ENCODE results near the gene HYI.
"Not testable (repeated sequence)": the region's sequence is repeated elsewhere in the genome, so short reads cannot be mapped to it uniquely, and the experiment has no call there.

HYI gene

DNA sequence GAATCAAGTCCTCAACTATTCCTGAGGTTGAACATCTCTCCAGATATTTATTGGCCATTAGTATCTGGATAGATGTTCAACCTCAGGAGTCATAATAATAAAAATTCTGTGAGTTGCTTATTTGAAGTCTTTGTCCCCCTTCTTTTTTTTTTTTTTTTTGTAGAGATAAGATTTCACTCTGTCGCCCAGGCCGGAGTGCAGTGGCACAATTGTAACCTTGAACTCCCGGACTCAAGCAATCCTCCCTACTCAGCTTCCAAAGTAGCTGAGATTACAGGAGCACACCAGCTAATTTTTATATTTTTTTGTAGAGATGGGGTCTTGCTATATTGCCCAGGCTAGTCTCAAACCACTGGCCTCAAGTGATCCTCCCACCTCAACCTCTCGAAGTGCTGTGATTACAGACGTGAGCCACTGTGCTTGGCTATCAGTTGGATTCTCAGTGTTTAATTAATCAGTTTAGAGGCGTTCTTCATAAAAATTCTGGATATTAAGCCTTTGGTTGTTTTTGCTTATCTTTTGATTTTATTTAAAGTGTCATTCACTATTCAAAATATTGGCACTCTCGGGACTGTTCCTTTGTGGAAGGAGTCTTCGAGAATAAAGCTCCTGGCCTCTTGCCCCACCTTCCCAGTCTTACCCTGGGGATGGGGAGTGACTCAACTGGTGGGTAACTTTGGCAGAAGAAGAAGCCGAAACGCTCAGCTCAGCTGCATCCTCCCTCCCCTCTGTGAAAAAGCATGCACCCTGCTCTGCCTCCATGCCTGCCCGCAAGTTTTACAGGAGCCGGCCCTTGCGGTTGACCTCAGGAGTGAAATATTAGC is 11.2 kb upstream of the HYI start:
- Histone ChIP-seq H3K27ac (ENCODE audit: low read depth, low read length) (no peak overlapping the region), H3K36me3 (ENCODE audit: insufficient read depth, low read length) (no peaks in the 10 kb centered on the region), H3K4me1 (ENCODE audit: insufficient read depth, low read length) (no peaks in the 10 kb centered on the region), H3K4me3 (ENCODE audit: low read length) (no peak overlapping the region), H3K9me3 (ENCODE audit: insufficient read depth, low read depth, low read length) (no peaks in the 10 kb centered on the region), H3K27me3 (ENCODE audit: insufficient read depth, low read length) (no peaks in the 10 kb centered on the region), H3K9ac (ENCODE audit: low read depth, low read length) (no peak overlapping the region)
- WGBS, result 90% methylated on average over 11 of the region's 13 CpGs

DNA sequence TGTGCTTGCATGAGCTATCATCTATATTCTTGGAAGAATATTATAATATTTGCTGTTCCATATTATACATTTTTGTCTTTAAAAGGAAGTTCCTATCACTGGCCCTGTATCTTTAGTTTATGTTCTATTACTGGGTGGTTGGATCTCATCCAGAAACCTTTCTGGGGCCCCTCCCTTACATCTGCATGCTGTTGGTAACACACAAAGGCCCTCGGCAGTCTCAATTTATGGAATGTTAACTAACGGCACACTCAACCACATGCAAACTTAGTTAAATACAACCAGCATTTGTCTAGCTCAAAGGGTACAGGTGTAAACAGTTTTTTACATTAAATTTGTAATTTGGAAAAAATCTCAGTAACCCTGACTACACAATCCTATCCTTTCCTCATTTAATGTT is 9.7 kb upstream of the HYI start:
- 100% methylated on average over 2 of the region's 2 CpGs for WGBS
- H3K4me1 ChIP-seq (ENCODE audit: insufficient read depth, low read length), result no peaks in the 10 kb centered on the region
- H3K36me3 ChIP-seq (ENCODE audit: insufficient read depth, low read length), result no peaks in the 10 kb centered on the region
- H3K27ac ChIP-seq (ENCODE audit: low read depth, low read length), result no peak overlapping the region
- H3K9me3 ChIP-seq (ENCODE audit: insufficient read depth, low read depth, low read length), result no peaks in the 10 kb centered on the region
- no peaks in the 10 kb centered on the region for H3K27me3 ChIP-seq (ENCODE audit: insufficient read depth, low read length)
- no peak overlapping the region for H3K9ac ChIP-seq (ENCODE audit: low read depth, low read length)
- no peak overlapping the region for H3K4me3 ChIP-seq (ENCODE audit: low read length)

DNA sequence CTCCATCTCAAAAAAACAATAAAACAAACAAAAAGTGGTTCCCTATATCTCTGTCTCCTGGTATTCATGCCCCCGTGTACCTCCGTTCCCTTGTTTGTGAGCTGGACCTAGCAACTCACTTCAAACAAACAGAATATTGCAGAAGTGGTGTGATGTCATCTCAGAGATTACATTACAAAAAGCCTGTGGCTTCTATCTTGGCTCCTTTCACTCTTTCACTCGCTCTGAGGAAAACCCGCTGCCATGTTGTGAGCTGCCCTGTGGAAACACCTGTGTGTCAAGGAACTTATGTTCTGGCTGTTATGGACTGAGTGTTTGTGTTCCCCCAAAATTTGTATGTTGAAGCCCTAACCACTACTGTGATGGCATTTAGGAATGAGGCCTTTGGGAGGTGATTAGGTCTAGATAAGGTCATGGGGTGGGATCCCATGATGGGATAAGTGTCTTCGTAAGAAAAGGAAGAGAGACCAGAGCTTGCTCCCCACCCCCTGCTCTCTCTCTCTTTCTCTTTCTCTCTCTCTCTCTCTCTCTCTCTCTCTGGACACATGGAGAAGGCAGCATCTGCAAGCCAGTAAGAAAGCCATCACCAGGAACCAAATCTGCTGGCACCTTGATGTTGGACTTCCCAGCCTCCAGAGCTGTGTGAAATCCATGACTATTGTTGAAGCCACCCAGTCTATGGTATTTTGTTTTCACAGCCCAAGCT is 7.4 kb upstream of the HYI start:
- Histone ChIP-seq H3K9me3 (ENCODE audit: insufficient read depth, low read depth, low read length) (no peaks in the 10 kb centered on the region), H3K27ac (ENCODE audit: low read depth, low read length) (no peak overlapping the region), H3K4me3 (ENCODE audit: low read length) (no peak overlapping the region), H3K36me3 (ENCODE audit: insufficient read depth, low read length) (no peaks in the 10 kb centered on the region), H3K4me1 (ENCODE audit: insufficient read depth, low read length) (no peaks in the 10 kb centered on the region), H3K9ac (ENCODE audit: low read depth, low read length) (no peak overlapping the region), H3K27me3 (ENCODE audit: insufficient read depth, low read length) (no peaks in the 10 kb centered on the region)
- WGBS, result 97% methylated on average over 4 of the region's 5 CpGs

DNA sequence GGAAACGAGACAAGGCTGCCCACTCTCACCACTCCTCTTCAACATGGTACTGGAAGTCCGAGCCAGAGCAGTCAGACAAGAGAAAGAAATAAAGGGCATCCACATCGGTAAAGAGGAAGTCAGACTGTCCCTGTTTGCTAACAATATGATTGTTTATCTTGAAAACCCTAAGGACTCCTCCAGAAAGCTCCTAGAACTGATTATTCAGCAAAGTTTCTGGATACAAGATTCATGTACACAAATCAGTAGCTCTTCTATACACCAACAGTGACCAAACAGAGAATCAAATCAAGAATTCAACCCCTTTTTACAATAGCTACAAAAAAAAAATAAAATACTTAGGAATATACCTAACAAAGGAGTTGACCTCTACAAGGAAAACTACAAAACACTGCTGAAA is 4.6 kb upstream of the HYI start:
- H3K4me3 ChIP-seq (ENCODE audit: low read length); H3K36me3 ChIP-seq (ENCODE audit: insufficient read depth, low read length); H3K9ac ChIP-seq (ENCODE audit: low read depth, low read length); H3K27me3 ChIP-seq (ENCODE audit: insufficient read depth, low read length); H3K27ac ChIP-seq (ENCODE audit: low read depth, low read length); H3K9me3 ChIP-seq (ENCODE audit: insufficient read depth, low read depth, low read length): not testable (repeated sequence)
- 85% methylated on average over 3 of the region's 3 CpGs for WGBS
- peaks cover 10% of the 10 kb centered on the region for H3K4me1 ChIP-seq (ENCODE audit: insufficient read depth, low read length)

DNA sequence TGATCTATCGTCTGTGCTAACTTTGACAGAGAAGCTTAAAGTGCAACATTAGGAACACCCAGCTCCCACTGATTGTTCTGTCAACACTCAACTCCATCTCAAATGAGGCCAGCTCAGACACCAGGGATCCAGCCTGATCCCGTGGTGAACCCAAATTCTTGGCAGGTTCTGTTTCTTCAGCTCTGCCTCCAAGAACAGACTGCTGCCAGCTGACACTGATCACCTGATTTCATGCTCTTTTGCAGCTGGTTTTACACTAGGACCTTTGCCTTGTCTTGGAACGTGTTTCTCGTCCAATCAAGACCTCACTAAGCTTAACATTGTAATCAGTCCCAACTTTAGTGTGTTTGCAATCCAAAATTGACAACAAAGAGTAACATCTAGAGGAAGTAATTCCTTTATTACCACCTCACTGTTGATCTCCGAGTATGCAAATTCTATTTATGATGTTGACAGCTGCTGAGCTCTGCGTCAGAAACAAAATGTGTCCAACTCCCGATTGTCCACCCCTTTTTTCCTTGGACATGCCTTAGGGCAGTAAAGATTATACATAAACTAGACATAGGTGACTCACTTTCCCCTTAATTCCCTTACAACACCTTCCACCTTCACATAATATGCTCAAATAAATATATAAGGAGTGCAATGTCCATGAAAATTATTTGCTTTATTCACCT is 1.6 kb upstream of the HYI start:
- Histone ChIP-seq H3K27ac (ENCODE audit: low read depth, low read length) (no peak overlapping the region), H3K9ac (ENCODE audit: low read depth, low read length) (no peak overlapping the region), H3K9me3 (ENCODE audit: insufficient read depth, low read depth, low read length) (no peaks in the 10 kb centered on the region), H3K4me3 (ENCODE audit: low read length) (no peak overlapping the region), H3K27me3 (ENCODE audit: insufficient read depth, low read length) (no peaks in the 10 kb centered on the region), H3K36me3 (ENCODE audit: insufficient read depth, low read length) (peaks cover 19% of the 10 kb centered on the region), H3K4me1 (ENCODE audit: insufficient read depth, low read length) (peaks cover 17% of the 10 kb centered on the region)
- 91% methylated on average over 7 of the region's 7 CpGs for WGBS

DNA sequence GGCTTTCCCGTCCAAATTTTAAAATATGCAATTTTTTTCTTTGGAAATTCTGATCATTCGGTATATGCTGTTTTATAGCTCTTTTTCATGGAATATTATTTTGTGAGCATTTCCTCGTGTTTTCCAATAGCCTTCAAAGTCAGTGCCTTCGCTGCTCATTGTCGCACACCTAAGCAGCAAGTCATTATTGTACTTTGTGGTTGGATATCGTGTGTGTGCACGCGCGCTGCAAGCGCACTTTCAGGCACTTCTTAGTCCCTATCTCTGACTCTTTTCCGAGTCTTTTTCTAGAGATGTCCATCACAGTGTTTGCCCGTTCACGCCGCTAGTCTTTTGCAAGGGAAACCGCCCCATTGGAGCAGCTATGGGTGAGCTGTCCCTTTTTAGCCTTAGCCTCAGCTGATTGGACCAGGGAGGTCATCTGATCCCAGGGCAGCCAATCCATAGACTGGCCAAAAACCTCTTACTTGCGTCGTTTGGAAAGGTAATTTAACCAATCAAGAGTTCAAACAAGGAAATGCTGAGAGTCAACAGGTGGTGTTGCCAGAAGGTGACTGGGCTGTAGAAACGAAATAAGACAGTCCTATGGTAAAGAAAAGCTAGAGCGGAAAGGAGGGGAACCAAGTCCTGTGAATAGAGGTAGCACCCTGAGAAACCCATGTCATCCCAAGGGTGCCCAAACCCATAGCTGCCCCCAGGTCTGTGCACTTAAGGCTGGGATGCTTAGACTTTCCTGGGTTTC is 710 bp upstream of the HYI start:
- Histone ChIP-seq H3K4me1 (ENCODE audit: insufficient read depth, low read length) (peaks cover 17% of the 10 kb centered on the region), H3K36me3 (ENCODE audit: insufficient read depth, low read length) (peaks cover 26% of the 10 kb centered on the region), H3K9me3 (ENCODE audit: insufficient read depth, low read depth, low read length) (no peaks in the 10 kb centered on the region), H3K27me3 (ENCODE audit: insufficient read depth, low read length) (no peaks in the 10 kb centered on the region), H3K27ac (ENCODE audit: low read depth, low read length) (peak overlapping the region; percentile 65), H3K9ac (ENCODE audit: low read depth, low read length) (peak overlapping the region; percentile 77), H3K4me3 (ENCODE audit: low read length) (peak overlapping the region; percentile 67)
- 66% methylated on average over 19 of the region's 19 CpGs for WGBS

DNA sequence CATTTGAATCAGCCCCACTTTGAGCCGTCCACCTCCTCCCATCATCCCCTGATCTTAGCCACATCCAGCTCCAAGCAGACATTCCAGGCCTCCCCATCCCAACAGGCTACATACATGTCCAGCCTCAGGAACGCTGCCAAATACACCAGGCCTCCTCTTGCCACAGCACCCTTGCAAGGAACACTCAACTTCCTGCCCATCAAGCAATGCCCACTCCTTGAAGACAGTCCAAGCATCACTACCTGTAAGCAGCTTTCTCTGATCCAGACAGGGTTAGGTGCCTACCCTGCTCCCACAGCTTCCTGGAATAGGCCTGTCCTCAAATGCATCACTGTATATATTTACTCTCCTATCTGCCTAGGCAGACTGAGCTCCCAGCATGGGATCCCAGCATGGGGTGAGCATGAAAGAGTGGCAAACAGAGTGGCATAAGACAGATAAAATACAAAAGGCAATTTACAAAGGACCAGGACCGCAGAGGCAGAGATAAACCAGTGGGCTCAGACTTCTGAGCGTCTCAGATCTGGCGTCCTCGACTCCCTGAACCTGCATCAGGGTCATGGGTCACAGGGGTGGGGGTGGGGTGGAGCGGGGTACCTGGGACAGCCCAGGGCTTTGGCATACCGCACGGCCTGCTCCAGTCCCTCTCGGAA is 816 bp downstream of the HYI start:
- Histone ChIP-seq H3K27ac (ENCODE audit: low read depth, low read length) (peak overlapping the region; percentile 65; the same call in 1 of the 2 replicates), H3K27me3 (ENCODE audit: insufficient read depth, low read length) (no peaks in the 10 kb centered on the region), H3K4me1 (ENCODE audit: insufficient read depth, low read length) (peaks cover 17% of the 10 kb centered on the region), H3K9me3 (ENCODE audit: insufficient read depth, low read depth, low read length) (no peaks in the 10 kb centered on the region), H3K36me3 (ENCODE audit: insufficient read depth, low read length) (peaks cover 41% of the 10 kb centered on the region), H3K9ac (ENCODE audit: low read depth, low read length) (no peak overlapping the region), H3K4me3 (ENCODE audit: low read length) (peak overlapping the region; percentile 67)
- 25% methylated on average over 10 of the region's 10 CpGs for WGBS

DNA sequence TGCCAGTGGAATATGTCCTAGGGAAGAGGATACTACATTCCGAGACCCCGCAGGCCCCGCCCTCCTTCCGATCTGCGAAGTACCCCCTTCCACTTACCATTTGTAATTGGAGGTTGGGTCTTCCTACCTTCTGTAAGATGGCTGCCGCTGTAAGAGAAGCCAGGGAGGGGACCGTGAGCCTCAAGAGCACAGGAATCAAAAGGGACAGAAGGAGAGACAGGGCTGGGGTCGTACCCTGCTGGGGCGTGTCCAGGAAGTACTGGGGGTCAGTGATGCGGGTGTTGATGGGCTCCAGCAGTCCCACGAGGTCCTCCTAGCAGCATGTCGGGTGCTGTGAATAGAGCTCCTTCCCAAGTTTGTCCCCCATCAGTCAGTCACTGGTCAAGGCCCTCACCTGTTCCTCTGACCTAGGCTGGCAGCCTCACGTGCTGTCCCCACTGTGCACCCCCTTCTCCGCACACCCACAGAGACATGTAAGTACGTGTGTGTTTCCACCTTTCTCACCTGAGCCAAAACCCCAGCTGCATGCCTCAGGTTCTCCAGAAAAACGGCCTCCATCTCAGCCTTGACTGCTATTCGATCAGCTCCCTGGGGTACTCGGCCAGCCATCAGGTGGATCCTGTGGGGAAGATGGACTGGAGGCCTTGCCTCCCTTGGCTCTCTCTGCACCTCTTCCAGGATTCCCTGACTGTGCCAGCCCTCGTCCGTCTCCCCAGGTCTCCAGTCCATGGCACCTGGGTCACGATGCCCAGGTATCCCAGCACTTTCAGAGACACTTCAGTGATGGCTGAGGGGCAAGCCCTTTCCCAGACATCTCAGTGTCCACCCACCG is 1.8 kb downstream of the HYI start:
- H3K4me1 ChIP-seq (ENCODE audit: insufficient read depth, low read length), result peaks cover 17% of the 10 kb centered on the region
- no peak overlapping the region for H3K4me3 ChIP-seq (ENCODE audit: low read length)
- H3K9ac ChIP-seq (ENCODE audit: low read depth, low read length), result no peak overlapping the region
- no peak overlapping the region for H3K27ac ChIP-seq (ENCODE audit: low read depth, low read length)
- peaks cover 51% of the 10 kb centered on the region for H3K36me3 ChIP-seq (ENCODE audit: insufficient read depth, low read length)
- no peaks in the 10 kb centered on the region for H3K9me3 ChIP-seq (ENCODE audit: insufficient read depth, low read depth, low read length)
- no peaks in the 10 kb centered on the region for H3K27me3 ChIP-seq (ENCODE audit: insufficient read depth, low read length)
- 87% methylated on average over 22 of the region's 22 CpGs for WGBS

DNA sequence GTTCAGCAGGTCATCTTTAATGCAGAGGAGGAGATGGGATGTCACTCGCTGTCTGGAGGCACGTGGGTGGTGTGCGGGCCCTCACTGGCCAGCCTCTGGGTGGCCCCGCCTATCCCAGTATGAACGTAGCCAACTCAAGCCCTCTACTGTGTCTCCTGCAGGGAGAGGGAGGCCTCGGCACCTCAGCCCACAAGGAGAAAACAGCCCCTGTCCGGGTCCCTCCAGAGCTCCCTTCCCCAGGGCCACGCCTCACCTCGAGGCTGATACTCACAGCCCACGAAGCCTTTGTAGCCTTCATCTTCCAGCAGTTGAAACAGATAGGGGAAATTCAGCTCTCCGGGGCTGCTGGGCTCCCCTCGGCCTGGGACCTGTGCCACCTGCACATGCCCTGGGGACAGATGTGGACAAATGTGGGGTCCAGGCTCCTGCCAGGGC is 2.6 kb downstream of the HYI start:
- 93% methylated on average over 12 of the region's 12 CpGs for WGBS
- Histone ChIP-seq H3K4me1 (ENCODE audit: insufficient read depth, low read length) (peaks cover 17% of the 10 kb centered on the region), H3K9me3 (ENCODE audit: insufficient read depth, low read depth, low read length) (no peaks in the 10 kb centered on the region), H3K9ac (ENCODE audit: low read depth, low read length) (no peak overlapping the region), H3K36me3 (ENCODE audit: insufficient read depth, low read length) (peaks cover 58% of the 10 kb centered on the region), H3K4me3 (ENCODE audit: low read length) (no peak overlapping the region), H3K27ac (ENCODE audit: low read depth, low read length) (no peak overlapping the region), H3K27me3 (ENCODE audit: insufficient read depth, low read length) (no peaks in the 10 kb centered on the region)
